ENCODE results near the gene AQP12B. TPM values are rescaled to one million over a fixed set of nuclear protein-coding genes. Genes with fewer than 3 reads are reported as not detected.
"Not testable (repeated sequence)": the region's sequence is repeated elsewhere in the genome, so short reads cannot be mapped to it uniquely, and the experiment has no call there.

AQP12B gene
- total RNA-seq, 1 donor from 2014 or later: not detected

GRCh38 chr2:240675345-240675744, 7.3 kb downstream of the AQP12B start:
- H3K9me3 Mint-ChIP-seq; H3K4me3 Mint-ChIP-seq (ENCODE audit: low read depth); H3K36me3 Mint-ChIP-seq (ENCODE audit: low read depth); intact Hi-C loops (cut with micrococcal nuclease); DNase-seq (ENCODE audit: low spot score); H3K27ac Mint-ChIP-seq; H3K4me1 Mint-ChIP-seq (ENCODE audit: low read depth): not testable (repeated sequence)
- peaks cover 24% of the 10 kb centered on the region for H3K27me3 Mint-ChIP-seq (ENCODE audit: low read depth)

DNA sequence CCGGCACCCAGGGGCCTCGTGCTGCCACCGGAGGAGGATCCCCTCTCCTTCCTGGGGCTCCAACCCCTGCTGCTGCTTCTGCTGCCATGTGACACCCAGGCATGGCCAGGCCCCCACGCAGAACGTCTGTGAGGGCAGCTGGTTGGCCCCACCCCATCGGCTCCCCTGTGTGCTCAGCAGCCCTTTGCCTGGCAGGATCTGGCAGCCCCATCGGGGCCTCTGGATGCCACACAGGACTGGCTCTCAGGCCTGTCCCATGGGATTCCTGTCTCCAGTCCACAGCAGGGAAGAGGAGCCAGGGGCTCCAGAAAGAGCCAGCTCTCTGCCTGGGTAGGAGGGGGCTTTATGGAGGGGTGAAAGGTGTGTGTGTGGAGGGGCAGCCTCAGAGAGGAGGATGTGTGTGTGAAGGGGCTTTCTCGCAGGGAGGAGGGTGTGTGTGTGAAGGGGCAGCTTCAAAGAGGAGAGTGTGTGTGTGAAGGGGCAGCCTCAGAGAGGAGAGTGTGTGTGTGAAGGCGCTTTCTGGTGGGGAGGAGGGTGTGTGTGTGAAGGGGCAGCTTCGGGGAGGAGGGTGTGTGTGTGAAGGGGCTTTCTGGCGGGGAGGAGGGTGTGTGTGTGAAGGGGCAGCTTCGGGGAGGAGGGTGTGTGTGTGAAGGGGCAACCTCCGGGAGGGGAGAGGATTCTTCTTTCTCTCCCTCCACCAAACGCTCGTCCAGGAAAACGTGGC, 8.1 kb downstream of the AQP12B start:
- peaks cover 30% of the 10 kb centered on the region for H3K27me3 Mint-ChIP-seq (ENCODE audit: low read depth)
- H3K27ac Mint-ChIP-seq; H3K36me3 Mint-ChIP-seq (ENCODE audit: low read depth); DNase-seq (ENCODE audit: low spot score); H3K4me1 Mint-ChIP-seq (ENCODE audit: low read depth); H3K9me3 Mint-ChIP-seq; H3K4me3 Mint-ChIP-seq (ENCODE audit: low read depth); intact Hi-C loops (cut with micrococcal nuclease): not testable (repeated sequence)

DNA sequence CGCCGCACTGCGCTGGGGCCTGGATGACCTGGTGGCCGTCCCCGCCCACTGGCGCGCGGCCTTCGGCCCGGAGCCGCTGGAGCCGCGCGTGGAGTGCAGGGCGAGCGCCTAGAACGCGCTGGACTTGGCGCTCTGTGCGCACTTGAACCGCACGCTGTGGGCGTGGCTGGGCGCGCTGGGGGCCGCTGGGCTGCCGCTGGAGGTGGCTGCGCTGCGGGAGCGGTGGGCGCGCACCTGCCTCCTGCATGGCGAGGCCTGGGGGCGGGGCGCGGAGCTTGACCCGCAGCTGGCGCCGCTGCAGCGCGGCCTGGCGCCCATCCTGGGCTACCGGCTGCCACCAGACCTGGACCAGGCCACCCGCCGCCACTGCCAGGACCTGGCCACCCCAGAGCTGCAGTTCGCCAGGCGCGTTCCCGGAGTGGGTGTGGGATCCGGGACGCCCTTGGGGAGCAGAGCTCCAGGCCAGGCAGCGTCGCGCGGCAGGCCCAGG, 9.9 kb downstream of the AQP12B start:
- Mint-ChIP-seq H3K36me3 (ENCODE audit: low read depth) (no peaks in the 10 kb centered on the region), H3K27me3 (ENCODE audit: low read depth) (peaks cover 40% of the 10 kb centered on the region), H3K9me3 (no peaks in the 10 kb centered on the region), H3K4me3 (ENCODE audit: low read depth) (no peak overlapping the region), H3K4me1 (ENCODE audit: low read depth) (no peaks in the 10 kb centered on the region), H3K27ac (no peak overlapping the region)
- DNase-seq (ENCODE audit: low spot score): no peak
- intact Hi-C loops (cut with micrococcal nuclease): no loop called here

DNA sequence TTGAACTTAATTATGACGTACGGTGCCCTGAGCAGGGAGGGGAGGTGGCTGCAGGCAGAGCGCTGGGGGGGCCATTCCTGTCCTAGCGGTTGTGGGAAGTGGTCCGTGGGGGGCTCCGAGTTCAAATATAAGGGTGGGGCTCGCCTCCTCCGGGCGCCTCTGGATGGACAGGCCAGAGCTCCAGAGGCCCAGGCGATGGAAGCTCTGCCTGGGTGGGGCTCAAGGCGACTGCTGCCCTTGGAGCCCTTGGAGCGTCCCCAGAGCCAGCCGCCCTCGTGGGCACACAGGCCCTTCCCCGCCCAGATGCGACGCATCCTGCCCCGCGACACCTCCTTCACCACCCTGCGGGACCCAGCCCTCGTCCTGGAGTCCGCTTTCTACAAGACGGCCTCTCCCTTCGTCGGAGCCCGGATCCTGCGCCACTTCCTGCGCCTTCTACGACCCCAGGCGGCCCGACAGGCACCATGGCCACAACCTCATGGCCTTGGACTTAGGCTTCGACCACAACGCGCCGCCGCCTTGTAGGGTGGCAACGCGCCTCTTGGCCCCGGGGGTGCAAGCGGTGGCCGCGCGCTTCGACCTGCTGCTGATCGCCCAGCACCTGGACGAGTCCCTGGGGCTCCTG, 10.5 kb downstream of the AQP12B start:
- Mint-ChIP-seq H3K27ac (no peak overlapping the region), H3K4me3 (ENCODE audit: low read depth) (no peak overlapping the region), H3K9me3 (no peaks in the 10 kb centered on the region), H3K4me1 (ENCODE audit: low read depth) (no peaks in the 10 kb centered on the region), H3K36me3 (ENCODE audit: low read depth) (no peaks in the 10 kb centered on the region), H3K27me3 (ENCODE audit: low read depth) (peaks cover 45% of the 10 kb centered on the region)
- intact Hi-C loops (cut with micrococcal nuclease): no loop called here
- DNase-seq (ENCODE audit: low spot score): no peak

DNA sequence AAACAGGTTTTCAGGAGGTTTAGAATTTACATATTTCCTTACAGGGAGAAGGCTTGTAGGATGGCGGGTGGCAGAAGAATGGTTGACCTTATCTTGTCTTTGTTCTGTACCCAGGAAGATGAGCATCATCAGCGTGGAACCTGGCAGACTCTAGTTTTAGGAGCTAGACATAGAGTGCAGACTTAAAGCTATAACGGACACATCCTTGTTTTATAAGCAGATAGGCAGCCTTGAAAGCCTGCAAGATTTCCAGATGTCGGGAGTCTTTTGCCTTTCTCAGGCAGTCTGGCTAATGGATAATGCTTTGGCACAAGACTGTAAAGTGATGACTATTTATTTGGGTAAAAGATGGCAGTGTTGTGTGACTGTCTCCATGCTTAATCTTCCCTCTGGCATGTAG, 11.7 kb downstream of the AQP12B start:
- Mint-ChIP-seq H3K27me3 (ENCODE audit: low read depth) (peaks cover 56% of the 10 kb centered on the region), H3K36me3 (ENCODE audit: low read depth) (no peaks in the 10 kb centered on the region), H3K4me1 (ENCODE audit: low read depth) (no peaks in the 10 kb centered on the region), H3K4me3 (ENCODE audit: low read depth) (no peak overlapping the region), H3K27ac (no peak overlapping the region), H3K9me3 (no peaks in the 10 kb centered on the region)
- no peak for DNase-seq (ENCODE audit: low spot score)
- intact Hi-C loops (cut with micrococcal nuclease): no loop called here

- no peak overlapping the region for H3K4me3 Mint-ChIP-seq (ENCODE audit: low read depth)
- no peaks in the 10 kb centered on the region for H3K4me1 Mint-ChIP-seq (ENCODE audit: low read depth)
- no peak overlapping the region for H3K27ac Mint-ChIP-seq
- peaks cover 60% of the 10 kb centered on the region for H3K27me3 Mint-ChIP-seq (ENCODE audit: low read depth)
- intact Hi-C loops (cut with micrococcal nuclease): no loop called here
- H3K36me3 Mint-ChIP-seq (ENCODE audit: low read depth): no peaks in the 10 kb centered on the region
- no peak for DNase-seq (ENCODE audit: low spot score)
- no peaks in the 10 kb centered on the region for H3K9me3 Mint-ChIP-seq
These were observed 12.3 kb downstream of the AQP12B start for GRCh38 chr2:240670402-240670801.

- intact Hi-C loops (cut with micrococcal nuclease): no loop called here
- peaks cover 51% of the 10 kb centered on the region for H3K27me3 Mint-ChIP-seq (ENCODE audit: low read depth)
- DNase-seq (ENCODE audit: low spot score): no peak
- no peaks in the 10 kb centered on the region for H3K4me1 Mint-ChIP-seq (ENCODE audit: low read depth)
- H3K4me3 Mint-ChIP-seq (ENCODE audit: low read depth): no peak overlapping the region
- H3K27ac Mint-ChIP-seq: no peak overlapping the region
- H3K9me3 Mint-ChIP-seq: peaks cover 9% of the 10 kb centered on the region
- no peaks in the 10 kb centered on the region for H3K36me3 Mint-ChIP-seq (ENCODE audit: low read depth)
These were observed 18.1 kb downstream of the AQP12B start for GRCh38 chr2:240664622-240665021.

- Mint-ChIP-seq H3K4me3 (ENCODE audit: low read depth) (no peak overlapping the region), H3K27me3 (ENCODE audit: low read depth) (peaks cover 58% of the 10 kb centered on the region), H3K27ac (no peak overlapping the region), H3K9me3 (peaks cover 9% of the 10 kb centered on the region), H3K36me3 (ENCODE audit: low read depth) (no peaks in the 10 kb centered on the region), H3K4me1 (ENCODE audit: low read depth) (no peaks in the 10 kb centered on the region)
- intact Hi-C loops (cut with micrococcal nuclease): no loop called here
- no peak for DNase-seq (ENCODE audit: low spot score)
These were observed 19.0 kb downstream of the AQP12B start for GRCh38 chr2:240663546-240664190.

GRCh38 chr2:240662681-240663080, 20.0 kb downstream of the AQP12B start:
- H3K27me3 Mint-ChIP-seq (ENCODE audit: low read depth): peaks cover 54% of the 10 kb centered on the region
- DNase-seq (ENCODE audit: low spot score): no peak
- peaks cover 9% of the 10 kb centered on the region for H3K9me3 Mint-ChIP-seq
- H3K27ac Mint-ChIP-seq: no peak overlapping the region
- H3K4me1 Mint-ChIP-seq (ENCODE audit: low read depth): no peaks in the 10 kb centered on the region
- no peak overlapping the region for H3K4me3 Mint-ChIP-seq (ENCODE audit: low read depth)
- no peaks in the 10 kb centered on the region for H3K36me3 Mint-ChIP-seq (ENCODE audit: low read depth)
- intact Hi-C loops (cut with micrococcal nuclease): no loop called here

DNA sequence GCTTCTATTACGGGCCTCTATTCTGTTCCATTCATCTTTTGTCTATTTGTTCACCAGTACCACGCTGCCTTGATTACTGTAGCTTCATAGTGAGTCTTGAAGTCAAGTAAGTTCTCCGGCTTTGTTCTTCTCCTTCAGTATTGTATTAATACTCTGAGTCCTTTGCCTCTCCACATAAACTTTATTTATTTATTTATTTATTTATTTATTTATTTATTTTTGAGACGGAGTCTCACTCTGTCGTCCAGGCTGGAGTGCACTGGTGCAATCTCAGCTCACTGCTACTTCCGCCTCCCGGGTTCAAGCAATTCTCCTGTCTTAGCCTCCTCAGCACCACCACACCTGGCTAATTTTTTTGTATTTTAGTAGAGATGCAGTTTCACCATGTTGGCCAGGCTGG, 22.8 kb downstream of the AQP12B start:
- DNase-seq (ENCODE audit: low spot score); H3K4me3 Mint-ChIP-seq (ENCODE audit: low read depth); H3K9me3 Mint-ChIP-seq; H3K4me1 Mint-ChIP-seq (ENCODE audit: low read depth); intact Hi-C loops (cut with micrococcal nuclease); H3K27ac Mint-ChIP-seq; H3K36me3 Mint-ChIP-seq (ENCODE audit: low read depth): not testable (repeated sequence)
- peaks cover 46% of the 10 kb centered on the region for H3K27me3 Mint-ChIP-seq (ENCODE audit: low read depth)

- peaks cover 49% of the 10 kb centered on the region for H3K27me3 Mint-ChIP-seq (ENCODE audit: low read depth)
- no peaks in the 10 kb centered on the region for H3K9me3 Mint-ChIP-seq
- no peak for DNase-seq (ENCODE audit: low spot score)
- intact Hi-C loops (cut with micrococcal nuclease): no loop called here
- peaks cover 10% of the 10 kb centered on the region for H3K4me1 Mint-ChIP-seq (ENCODE audit: low read depth)
- no peak overlapping the region for H3K4me3 Mint-ChIP-seq (ENCODE audit: low read depth)
- H3K36me3 Mint-ChIP-seq (ENCODE audit: low read depth): no peaks in the 10 kb centered on the region
- H3K27ac Mint-ChIP-seq: no peak overlapping the region
These were observed 26.5 kb downstream of the AQP12B start for GRCh38 chr2:240655931-240656886.

DNA sequence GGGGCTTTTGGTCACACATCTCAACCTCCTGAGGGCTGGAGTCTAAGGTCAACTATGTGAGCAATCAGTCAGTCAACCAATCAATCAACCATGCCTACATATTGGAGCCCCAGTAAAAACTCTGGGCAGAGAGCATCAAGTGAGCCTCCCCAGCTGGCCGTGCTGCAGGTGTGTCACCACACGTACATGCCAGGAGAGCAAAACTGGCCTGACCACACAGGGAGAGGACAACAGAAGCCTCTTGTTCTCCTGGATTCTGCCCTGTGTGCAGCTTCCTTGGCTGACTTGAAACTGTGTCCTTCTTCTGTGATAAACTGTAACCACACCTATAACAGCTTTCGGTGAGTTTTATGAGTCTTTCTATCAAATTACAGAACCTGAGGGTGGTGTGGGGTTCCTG, 31.5 kb downstream of the AQP12B start:
- H3K36me3 Mint-ChIP-seq (ENCODE audit: low read depth): no peaks in the 10 kb centered on the region
- no peak overlapping the region for H3K27ac Mint-ChIP-seq
- no peak for DNase-seq (ENCODE audit: low spot score)
- H3K4me3 Mint-ChIP-seq (ENCODE audit: low read depth): no peak overlapping the region
- intact Hi-C loops (cut with micrococcal nuclease): no loop called here
- H3K9me3 Mint-ChIP-seq: no peaks in the 10 kb centered on the region
- peaks cover 38% of the 10 kb centered on the region for H3K27me3 Mint-ChIP-seq (ENCODE audit: low read depth)
- peaks cover 11% of the 10 kb centered on the region for H3K4me1 Mint-ChIP-seq (ENCODE audit: low read depth)

All from activated T-helper 2 cell treated with anti-CD3 and anti-CD28 coated beads, Interferon-gamma antibody, Interleukin-2, Interleukin-4, amounts not matched to agents 10 μg/mL and 5 μg/mL and 100 μg/mL, durations not matched to agents 14 hours and 24 hours and 36 hours (primary cell).